ENCODE data around the gene MRPL23. TPM values are rescaled to one million over a fixed set of nuclear protein-coding genes. Genes with fewer than 3 reads are reported as not detected.
"Not testable (repeated sequence)": the region's sequence is repeated elsewhere in the genome, so short reads cannot be mapped to it uniquely, and the experiment has no call there.

Gene MRPL23
- total and polyA plus RNA-seq, 2 of the 8 experiments (the other 6 are each of a cell fraction or from before 2014, with no cell fraction given): 86.4 to 244 TPM

DNA sequence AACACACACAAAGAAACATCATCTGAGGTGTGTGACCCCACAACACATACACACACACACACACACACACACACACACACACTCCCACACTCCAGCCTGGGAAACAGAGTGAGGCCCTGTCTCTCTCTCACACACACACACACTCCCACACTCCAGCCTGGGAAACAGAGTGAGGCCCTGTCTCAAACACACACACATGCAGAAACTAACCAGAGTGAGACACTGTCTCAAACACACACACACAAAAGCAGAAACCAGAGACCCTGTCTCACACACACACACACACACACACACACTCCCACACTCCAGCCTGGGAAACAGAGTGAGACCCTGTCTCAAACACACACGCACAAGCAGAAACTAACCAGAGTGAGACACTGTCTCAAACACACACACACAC is 7.3 kb upstream of the MRPL23 start:
- not testable (repeated sequence) for H2BK20ac ChIP-seq (ENCODE audit: low read length); DNase-seq (ENCODE audit: low read depth in 1 of 2, low spot score in 2 of 2); H3K27ac ChIP-seq (ENCODE audit: low read depth, low read length)

More for the DNA sequence above, 7.3 kb upstream of the MRPL23 start:
- H3K23me2 ChIP-seq (ENCODE audit: low read depth, low read length); CTCF ChIA-PET (ENCODE audit: partially characterized antibody); H3K4ac ChIP-seq (replicated peaks; ENCODE audit: insufficient read length, low read depth, low read length); H2BK5ac ChIP-seq (ENCODE audit: low read depth, low read length); H3K56ac ChIP-seq (replicated peaks; ENCODE audit: insufficient read length, low read depth, low read length); H4K91ac ChIP-seq (replicated peaks; ENCODE audit: insufficient read length, low read length); H4K5ac ChIP-seq (ENCODE audit: insufficient read length, low read depth, low read length); H3K9me3 ChIP-seq (ENCODE audit: insufficient read depth in 2 of 2, low read depth in 1 of 2, low read length in 1 of 2); H4K8ac ChIP-seq (ENCODE audit: extremely low read depth, insufficient read depth, low read length); H3K4me2 ChIP-seq (ENCODE audit: insufficient read depth in 1 of 2, low read depth in 2 of 2, low read length in 2 of 2); H3K4me1 ChIP-seq (replicated peaks in 1 of 4; ENCODE audit: control insufficient read depth in 3 of 4, insufficient read depth in 4 of 4, low read length in 3 of 4); H3K9ac ChIP-seq (replicated peaks in 1 of 4; ENCODE audit: extremely low read depth in 1 of 4, low read depth in 3 of 4, low read length in 3 of 4); H3K23ac ChIP-seq (ENCODE audit: insufficient read length); H2BK15ac ChIP-seq (ENCODE audit: low read length); H3K4me3 ChIP-seq (ENCODE audit: extremely low read depth in 1 of 4, insufficient read depth in 2 of 4, low read depth in 3 of 4, low read length in 4 of 4); H3K14ac ChIP-seq (ENCODE audit: insufficient read length); H2BK120ac ChIP-seq (replicated peaks; ENCODE audit: low read depth, low read length); H3K79me2 ChIP-seq (ENCODE audit: control insufficient read depth in 1 of 2, insufficient read depth in 2 of 2, low read length in 2 of 2); H4K20me1 ChIP-seq (replicated peaks in 1 of 2; ENCODE audit: control insufficient read depth in 1 of 2, insufficient read depth in 2 of 2, low read length in 2 of 2); H3K79me1 ChIP-seq (ENCODE audit: low read depth, low read length); H3K27me3 ChIP-seq (replicated peaks in 1 of 4; ENCODE audit: control insufficient read depth in 3 of 4, extremely low read depth in 1 of 4, insufficient read depth in 3 of 4, low read length in 3 of 4); H3K18ac ChIP-seq (ENCODE audit: extremely low read depth, low read length); POLR2A ChIA-PET (ENCODE audit: partially characterized antibody); H3K36me3 ChIP-seq (ENCODE audit: control insufficient read depth in 2 of 4, insufficient read depth in 4 of 4, low read length in 3 of 4); H2AFZ ChIP-seq (ENCODE audit: low read length); H2AK5ac ChIP-seq (ENCODE audit: low read depth, low read length): not testable (repeated sequence)
- 100% methylated on average over 1 of the region's 1 CpG; no CpG with 5 or more reads in 1 of the 2 experiments for WGBS, 2 experiments (ENCODE audit: extremely low coverage in 1 of 2, insufficient coverage in 1 of 2, insufficient read length in 1 of 2, insufficient replicate concordance in 2 of 2, low coverage in 1 of 2, low lambda C conversion rate in 2 of 2, missing lambda C conversion rate in 1 of 2)
- FAIRE-seq: peak; percentile 72
- H2BK12ac ChIP-seq (ENCODE audit: low read depth, low read length): 0 out of 2 replicates have a peak overlapping the region, but pooled peaks have one; percentile 27

Data from H1 (cell line).